Measurements from ENCODE around the gene SLFN14.

DNA sequence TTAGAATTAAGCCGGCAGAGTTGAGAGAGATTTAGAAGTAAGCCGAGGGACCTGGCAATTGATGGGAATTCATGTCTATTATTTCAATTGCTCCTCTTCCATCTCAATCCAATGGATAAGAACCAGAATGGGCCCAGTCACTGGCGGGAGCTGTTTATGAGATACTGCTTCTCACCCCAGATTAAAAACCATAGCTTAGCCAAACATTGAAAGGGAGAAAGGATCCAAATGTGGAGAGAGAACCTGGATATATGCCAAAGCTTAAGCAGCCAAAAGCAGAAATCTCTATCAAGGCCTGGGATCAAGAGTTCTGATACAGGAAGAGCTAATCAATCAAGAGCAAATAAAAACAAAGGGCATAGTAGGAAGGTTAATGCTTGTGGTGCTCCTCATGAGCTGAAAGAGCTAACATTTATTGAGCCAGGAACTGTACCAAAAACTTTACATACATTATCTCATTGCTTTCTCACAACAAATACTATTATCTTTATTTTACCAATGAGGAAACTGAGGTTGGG is 26.0 kb downstream of the SLFN14 start:
- no peak for TF ChIP-seq GATA3 (IDR thresholded peaks at IDR 0.05; ENCODE audit: low read depth, low read length)
- no peak for TF ChIP-seq GATA2 (IDR thresholded peaks at IDR 0.05; ENCODE audit: low read depth, low read length)

Data from SH-SY5Y (cell line).